SH-SY5Y (cell line): ENCODE measurements around the gene SCARB1.

Experiments
- GATA2 ChIP-seq: IDR thresholded peaks from 2 replicates; pipeline ENCODE4 v1.6.1; 2011; ENCODE audit warnings: mild to moderate bottlenecking, low read depth, low read length
- GATA3 ChIP-seq: IDR thresholded peaks from 2 replicates; pipeline ENCODE4 v1.6.1; 2011; ENCODE audit warnings: low read depth, mild to moderate bottlenecking, low read length, moderate library complexity

The SCARB1 gene

GRCh38 chr12:124737772-124738635 is 125.7 kb downstream of the SCARB1 start:
- no peak for TF ChIP-seq GATA2
- no peak for TF ChIP-seq GATA3

- TF ChIP-seq GATA2 (no peak), GATA3 (no peak)
Measured at GRCh38 chr12:124737040-124737419, 126.6 kb downstream of the SCARB1 start.

GRCh38 chr12:124736115-124737039 is 127.3 kb downstream of the SCARB1 start:
- TF ChIP-seq GATA3 = no peak
- TF ChIP-seq GATA2 = no peak

- TF ChIP-seq GATA2 = no peak
- TF ChIP-seq GATA3 = no peak
Measured at GRCh38 chr12:124734224-124734788, 129.4 kb downstream of the SCARB1 start.

- TF ChIP-seq GATA3 (no peak), GATA2 (no peak)
Measured at GRCh38 chr12:124733086-124733485, 130.6 kb downstream of the SCARB1 start.

- TF ChIP-seq GATA3 = no peak
- no peak for TF ChIP-seq GATA2
Measured at GRCh38 chr12:124732275-124733075, 131.2 kb downstream of the SCARB1 start.

- TF ChIP-seq GATA2 (no peak), GATA3 (no peak)
Measured at GRCh38 chr12:124731869-124732268, 131.8 kb downstream of the SCARB1 start.

GRCh38 chr12:124730455-124730932 is 133.2 kb downstream of the SCARB1 start:
- no peak for TF ChIP-seq GATA2
- TF ChIP-seq GATA3 = no peak

GRCh38 chr12:124727922-124728321 is 135.7 kb downstream of the SCARB1 start:
- TF ChIP-seq GATA3 = no peak
- TF ChIP-seq GATA2 = no peak

GRCh38 chr12:124727264-124727800 is 136.3 kb downstream of the SCARB1 start:
- TF ChIP-seq GATA3 (no peak), GATA2 (no peak)
